Liver (tissue), 9 donors: ENCODE measurements around the gene BORCS5. TPM values are rescaled to one million over a fixed set of nuclear protein-coding genes. Genes with fewer than 3 reads are reported as not detected.

ENCODE experiments used
- DNase-seq: peaks from one replicate; pipeline ENCODE4 v3.0.0-alpha.2; 2017; ENCODE audit warnings: low spot score
- H3K27ac ChIP-seq, 2 donors: one replicate each; pipeline ENCODE4 v1.7.0; 2013; ENCODE audit warnings: inconsistent platforms in 2 of 2, low read length in 2 of 2, control low read depth in 1 of 2, low read depth in 1 of 2, mild to moderate bottlenecking in 1 of 2
- H3K27me3 ChIP-seq, 4 donors: one replicate each; pipeline versions ENCODE4 v1.6.1 to v1.7.0; 2013; ENCODE audit warnings: low read length in 3 of 4, inconsistent platforms in 1 of 4, mild to moderate bottlenecking in 1 of 4, moderate library complexity in 1 of 4; ENCODE audit not compliant: control insufficient read depth in 4 of 4, insufficient read depth in 4 of 4
- H3K36me3 ChIP-seq, 4 donors: one replicate each; pipeline versions ENCODE4 v1.6.1 to v1.7.0; 2013; ENCODE audit warnings: low read length in 3 of 4, mild to moderate bottlenecking in 3 of 4, low read depth in 1 of 4, moderate library complexity in 1 of 4; ENCODE audit not compliant: control insufficient read depth in 4 of 4, insufficient read depth in 3 of 4
- H3K4me1 ChIP-seq, 4 donors: one replicate each; pipeline versions ENCODE4 v1.6.1 to v1.7.0; 2013; ENCODE audit warnings: low read length in 3 of 4, mild to moderate bottlenecking in 3 of 4, moderate library complexity in 1 of 4; ENCODE audit not compliant: control insufficient read depth in 4 of 4, insufficient read depth in 4 of 4
- H3K4me3 ChIP-seq, 3 donors: one replicate each; pipeline versions ENCODE4 v1.6.1 to v1.7.0; 2013; ENCODE audit warnings: low read length in 3 of 3, control low read depth in 1 of 3, low read depth in 1 of 3, mild to moderate bottlenecking in 1 of 3
- H3K9ac ChIP-seq, 2 donors: one replicate each; pipeline ENCODE4 v1.7.0; 2013; ENCODE audit warnings: low read length in 2 of 2, mild to moderate bottlenecking in 2 of 2, moderate library complexity in 2 of 2, control low read depth in 1 of 2, low read depth in 1 of 2
- H3K9me3 ChIP-seq, 4 donors: one replicate each; pipeline versions ENCODE4 v1.6.1 to v1.7.0; 2013; ENCODE audit warnings: low read length in 3 of 4; ENCODE audit not compliant: control insufficient read depth in 4 of 4
- EGR1 ChIP-seq, 2 donors: IDR thresholded peaks; 2 replicates each; pipeline ENCODE4 v1.6.1; 2016 to 2018; ENCODE audit warnings: antibody characterized with exemption in 2 of 2, low read depth in 2 of 2
- FOXA1 ChIP-seq: IDR thresholded peaks from 2 replicates; pipeline ENCODE4 v1.6.1; 2016; ENCODE audit warnings: antibody characterized with exemption
- FOXA2 ChIP-seq: IDR thresholded peaks from 2 replicates; pipeline ENCODE4 v1.6.1; 2016; ENCODE audit warnings: antibody characterized with exemption
- GABPA ChIP-seq, 2 donors: IDR thresholded peaks in 1 of 2; conservative IDR thresholded peaks in 1 of 2; 2 replicates each; pipeline ENCODE4 v1.6.1; 2016; ENCODE audit warnings: antibody characterized with exemption in 2 of 2, mild to moderate bottlenecking in 1 of 2, moderate library complexity in 1 of 2
- HNF4A ChIP-seq, 2 donors: conservative IDR thresholded peaks; 2 replicates each; pipeline ENCODE4 v1.6.1; 2016; ENCODE audit warnings: antibody characterized with exemption in 2 of 2, mild to moderate bottlenecking in 2 of 2
- HNF4G ChIP-seq: IDR thresholded peaks from 2 replicates; pipeline ENCODE4 v1.6.1; 2016; ENCODE audit warnings: antibody characterized with exemption
- JUND ChIP-seq, 2 donors: IDR thresholded peaks; 2 replicates each; pipeline ENCODE4 v1.6.1; 2016; ENCODE audit warnings: antibody characterized with exemption in 2 of 2
- RAD21 ChIP-seq, 2 donors: IDR thresholded peaks; 2 replicates each; pipeline ENCODE4 v1.6.1; 2016; ENCODE audit warnings: antibody characterized with exemption in 2 of 2, mild to moderate bottlenecking in 2 of 2
- RXRA ChIP-seq, 2 donors: IDR thresholded peaks; 2 replicates each; pipeline ENCODE4 v1.6.1; 2017 to 2018; ENCODE audit warnings: antibody characterized with exemption in 2 of 2, mild to moderate bottlenecking in 1 of 2
- SP1 ChIP-seq: IDR thresholded peaks from 2 replicates; pipeline ENCODE4 v1.6.1; 2018; ENCODE audit warnings: antibody characterized with exemption, mild to moderate bottlenecking
- YY1 ChIP-seq: IDR thresholded peaks from 2 replicates; pipeline ENCODE4 v1.6.1; 2016; ENCODE audit warnings: antibody characterized with exemption, mild to moderate bottlenecking
- WGBS: extraction: QIAGEN DNeasy Blood & Tissue Kit; methylation state at CpG from one replicate; pipeline ENCODE4 v1.1.7; 2013; 5-methylcytosine and 5-hydroxymethylcytosine counted together
- polyA plus RNA-seq, 2 donors: library from polyadenylated mRNA; stranded (reverse) in 1 of 2; unstranded in 1 of 2; fragments of 200-250 nt in 1 of 2; fragments of >200 nt in 1 of 2; fragmentation: Nextera tagmentation in 1 of 2; extraction: Ambion mirVana in 1 of 2; gene quantifications; one replicate each; pipeline versions ENCODE4 v1.2.1 to v1.2.3, GENCODE V29; 2013 to 2015
- total RNA-seq, 2 donors: library from RNA; depleted of rRNA; stranded (reverse); fragments of >200 nt; gene quantifications; one replicate each; pipeline ENCODE4 v1.2.3, GENCODE V29; 2014
- TF ChIP-seq, protein P1 (sequence below): IDR thresholded peaks from 2 replicates; pipeline ENCODE4 v1.6.1; 2016; ENCODE audit warnings: antibody characterized with exemption
- TF ChIP-seq, protein P2 (sequence below): fragments of 150-350 bp; IDR thresholded peaks from 2 replicates; pipeline ENCODE4 v1.5.1; 2017; ENCODE audit warnings: improper control_type of control experiment, low read depth, low read length; ENCODE audit not compliant: missing input control
- TF ChIP-seq, protein P3 (sequence below): IDR thresholded peaks from 2 replicates; pipeline ENCODE4 v1.6.1; 2016; ENCODE audit warnings: antibody characterized with exemption, mild to moderate bottlenecking
- TF ChIP-seq, protein P4 (sequence below): IDR thresholded peaks from 2 replicates; pipeline ENCODE4 v1.6.1; 2016; ENCODE audit warnings: antibody characterized with exemption
- donor health status: healthy.
- donor health status: healthy.
- donor health status: healthy.
- donor health status: healthy.
- donor health status: healthy.

Gene BORCS5
- total and polyA plus RNA-seq, 4 donors = 4.5 to 11.4 (median 8.1) TPM

DNA sequence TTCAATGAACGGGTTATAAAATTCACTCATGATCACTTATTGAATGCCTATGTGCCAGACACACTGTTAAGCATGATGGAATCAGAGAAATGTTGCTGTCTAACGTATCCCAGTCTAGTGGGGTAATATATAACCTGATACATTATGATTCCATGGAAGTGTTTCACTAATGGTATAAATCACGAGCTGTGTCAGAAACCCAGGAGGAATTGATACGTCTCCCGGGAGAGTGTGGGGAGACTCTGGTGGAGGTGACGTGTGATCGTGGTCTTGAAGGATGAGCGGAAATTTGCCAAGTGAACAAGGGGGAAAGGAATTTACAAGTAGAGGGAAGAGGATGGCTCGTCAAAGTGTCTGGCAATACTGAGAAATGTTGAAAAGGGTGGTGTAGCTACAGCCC is 33.3 kb upstream of the BORCS5 start:
- no peak for DNase-seq
- no peak overlapping the region for H3K4me3 ChIP-seq
- no peak overlapping the region for H3K9ac ChIP-seq
- H3K4me1 ChIP-seq = peaks cover 0 to 29% (median 20%) of the 10 kb centered on the region in 4 donors
- H3K36me3 ChIP-seq = no peaks in the 10 kb centered on the region
- no peaks in the 10 kb centered on the region for H3K9me3 ChIP-seq
- no peaks in the 10 kb centered on the region for H3K27me3 ChIP-seq
- no peak for TF ChIP-seq RAD21 (IDR thresholded peaks at IDR 0.05)
- no peak for TF ChIP-seq YY1
- no peak for TF ChIP-seq FOXA2
- TF ChIP-seq, protein P1, sequence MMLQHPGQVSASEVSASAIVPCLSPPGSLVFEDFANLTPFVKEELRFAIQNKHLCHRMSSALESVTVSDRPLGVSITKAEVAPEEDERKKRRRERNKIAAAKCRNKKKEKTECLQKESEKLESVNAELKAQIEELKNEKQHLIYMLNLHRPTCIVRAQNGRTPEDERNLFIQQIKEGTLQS = no peak
- TF ChIP-seq, protein P2, sequence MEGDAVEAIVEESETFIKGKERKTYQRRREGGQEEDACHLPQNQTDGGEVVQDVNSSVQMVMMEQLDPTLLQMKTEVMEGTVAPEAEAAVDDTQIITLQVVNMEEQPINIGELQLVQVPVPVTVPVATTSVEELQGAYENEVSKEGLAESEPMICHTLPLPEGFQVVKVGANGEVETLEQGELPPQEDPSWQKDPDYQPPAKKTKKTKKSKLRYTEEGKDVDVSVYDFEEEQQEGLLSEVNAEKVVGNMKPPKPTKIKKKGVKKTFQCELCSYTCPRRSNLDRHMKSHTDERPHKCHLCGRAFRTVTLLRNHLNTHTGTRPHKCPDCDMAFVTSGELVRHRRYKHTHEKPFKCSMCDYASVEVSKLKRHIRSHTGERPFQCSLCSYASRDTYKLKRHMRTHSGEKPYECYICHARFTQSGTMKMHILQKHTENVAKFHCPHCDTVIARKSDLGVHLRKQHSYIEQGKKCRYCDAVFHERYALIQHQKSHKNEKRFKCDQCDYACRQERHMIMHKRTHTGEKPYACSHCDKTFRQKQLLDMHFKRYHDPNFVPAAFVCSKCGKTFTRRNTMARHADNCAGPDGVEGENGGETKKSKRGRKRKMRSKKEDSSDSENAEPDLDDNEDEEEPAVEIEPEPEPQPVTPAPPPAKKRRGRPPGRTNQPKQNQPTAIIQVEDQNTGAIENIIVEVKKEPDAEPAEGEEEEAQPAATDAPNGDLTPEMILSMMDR = no peak
- TF ChIP-seq, protein P3, sequence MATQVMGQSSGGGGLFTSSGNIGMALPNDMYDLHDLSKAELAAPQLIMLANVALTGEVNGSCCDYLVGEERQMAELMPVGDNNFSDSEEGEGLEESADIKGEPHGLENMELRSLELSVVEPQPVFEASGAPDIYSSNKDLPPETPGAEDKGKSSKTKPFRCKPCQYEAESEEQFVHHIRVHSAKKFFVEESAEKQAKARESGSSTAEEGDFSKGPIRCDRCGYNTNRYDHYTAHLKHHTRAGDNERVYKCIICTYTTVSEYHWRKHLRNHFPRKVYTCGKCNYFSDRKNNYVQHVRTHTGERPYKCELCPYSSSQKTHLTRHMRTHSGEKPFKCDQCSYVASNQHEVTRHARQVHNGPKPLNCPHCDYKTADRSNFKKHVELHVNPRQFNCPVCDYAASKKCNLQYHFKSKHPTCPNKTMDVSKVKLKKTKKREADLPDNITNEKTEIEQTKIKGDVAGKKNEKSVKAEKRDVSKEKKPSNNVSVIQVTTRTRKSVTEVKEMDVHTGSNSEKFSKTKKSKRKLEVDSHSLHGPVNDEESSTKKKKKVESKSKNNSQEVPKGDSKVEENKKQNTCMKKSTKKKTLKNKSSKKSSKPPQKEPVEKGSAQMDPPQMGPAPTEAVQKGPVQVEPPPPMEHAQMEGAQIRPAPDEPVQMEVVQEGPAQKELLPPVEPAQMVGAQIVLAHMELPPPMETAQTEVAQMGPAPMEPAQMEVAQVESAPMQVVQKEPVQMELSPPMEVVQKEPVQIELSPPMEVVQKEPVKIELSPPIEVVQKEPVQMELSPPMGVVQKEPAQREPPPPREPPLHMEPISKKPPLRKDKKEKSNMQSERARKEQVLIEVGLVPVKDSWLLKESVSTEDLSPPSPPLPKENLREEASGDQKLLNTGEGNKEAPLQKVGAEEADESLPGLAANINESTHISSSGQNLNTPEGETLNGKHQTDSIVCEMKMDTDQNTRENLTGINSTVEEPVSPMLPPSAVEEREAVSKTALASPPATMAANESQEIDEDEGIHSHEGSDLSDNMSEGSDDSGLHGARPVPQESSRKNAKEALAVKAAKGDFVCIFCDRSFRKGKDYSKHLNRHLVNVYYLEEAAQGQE = no peak
- TF ChIP-seq JUND (IDR thresholded peaks at IDR 0.05) = no peak
- no peak for TF ChIP-seq FOXA1
- no peak for TF ChIP-seq HNF4A (conservative IDR thresholded peaks at IDR 0.05)
- no peak for TF ChIP-seq GABPA (IDR thresholded peaks at IDR 0.05 in 1 of 2, conservative IDR thresholded peaks at IDR 0.05 in 1 of 2)
- TF ChIP-seq SP1 = no peak
- TF ChIP-seq, protein P4, sequence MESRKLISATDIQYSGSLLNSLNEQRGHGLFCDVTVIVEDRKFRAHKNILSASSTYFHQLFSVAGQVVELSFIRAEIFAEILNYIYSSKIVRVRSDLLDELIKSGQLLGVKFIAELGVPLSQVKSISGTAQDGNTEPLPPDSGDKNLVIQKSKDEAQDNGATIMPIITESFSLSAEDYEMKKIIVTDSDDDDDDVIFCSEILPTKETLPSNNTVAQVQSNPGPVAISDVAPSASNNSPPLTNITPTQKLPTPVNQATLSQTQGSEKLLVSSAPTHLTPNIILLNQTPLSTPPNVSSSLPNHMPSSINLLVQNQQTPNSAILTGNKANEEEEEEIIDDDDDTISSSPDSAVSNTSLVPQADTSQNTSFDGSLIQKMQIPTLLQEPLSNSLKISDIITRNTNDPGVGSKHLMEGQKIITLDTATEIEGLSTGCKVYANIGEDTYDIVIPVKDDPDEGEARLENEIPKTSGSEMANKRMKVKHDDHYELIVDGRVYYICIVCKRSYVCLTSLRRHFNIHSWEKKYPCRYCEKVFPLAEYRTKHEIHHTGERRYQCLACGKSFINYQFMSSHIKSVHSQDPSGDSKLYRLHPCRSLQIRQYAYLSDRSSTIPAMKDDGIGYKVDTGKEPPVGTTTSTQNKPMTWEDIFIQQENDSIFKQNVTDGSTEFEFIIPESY = no peak
- no peak for TF ChIP-seq EGR1 (IDR thresholded peaks at IDR 0.05; ENCODE audit: low read depth in 2 of 2)
- no peak for TF ChIP-seq RXRA (IDR thresholded peaks at IDR 0.05)
- H3K27ac ChIP-seq = no peak overlapping the region
- 95% methylated on average over 9 of the region's 9 CpGs for WGBS

DNA sequence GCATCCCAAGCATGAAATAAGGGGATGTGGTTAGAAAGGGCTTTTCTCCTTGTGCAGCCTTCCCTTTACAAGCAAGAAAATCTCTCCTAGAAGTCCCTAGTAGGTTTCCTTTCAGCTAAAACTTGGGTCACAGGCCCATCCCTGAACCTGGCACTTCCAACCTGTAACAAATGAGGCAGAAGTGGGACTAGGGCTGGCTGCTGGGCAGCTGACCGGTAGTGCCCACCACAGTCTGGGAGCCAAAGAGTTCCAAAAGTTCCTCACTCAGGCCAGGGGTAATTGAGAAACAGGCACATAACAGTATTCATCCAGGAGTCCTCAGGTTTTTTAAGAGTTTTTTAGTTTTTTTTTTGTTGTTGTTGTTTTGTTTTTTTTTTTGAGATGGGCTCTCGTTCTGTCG is 30.6 kb upstream of the BORCS5 start:
- H3K9ac ChIP-seq = no peak overlapping the region
- H3K27ac ChIP-seq = no peak overlapping the region
- H3K4me1 ChIP-seq = peaks cover 0 to 5% (median 2%) of the 10 kb centered on the region in 4 donors
- H3K27me3 ChIP-seq = no peaks in the 10 kb centered on the region
- H3K4me3 ChIP-seq = no peak overlapping the region
- peaks cover 0 to 3% (median 1%) of the 10 kb centered on the region in 4 donors for H3K36me3 ChIP-seq
- DNase-seq = no peak
- TF ChIP-seq JUND (IDR thresholded peaks at IDR 0.05) = no peak
- no peak for TF ChIP-seq HNF4G
- TF ChIP-seq, protein P3 = no peak
- no peak for TF ChIP-seq EGR1 (IDR thresholded peaks at IDR 0.05; ENCODE audit: low read depth in 2 of 2)
- no peak for TF ChIP-seq RXRA (IDR thresholded peaks at IDR 0.05)
- no peak for TF ChIP-seq HNF4A (conservative IDR thresholded peaks at IDR 0.05)
- no peak for TF ChIP-seq FOXA1
- no peak for TF ChIP-seq SP1
- no peak for TF ChIP-seq FOXA2
- TF ChIP-seq RAD21 (IDR thresholded peaks at IDR 0.05) = no peak
- TF ChIP-seq, protein P4 = no peak
- H3K9me3 ChIP-seq = no peaks in the 10 kb centered on the region
- WGBS = 95% methylated on average over 3 of the region's 3 CpGs
